Kidney (tissue), 14 donors: ENCODE results near the gene RNF182. TPM values are rescaled to one million over a fixed set of nuclear protein-coding genes. Genes with fewer than 3 reads are reported as not detected.

Experiments
- DNase-seq, 5 donors: peaks; one replicate each; pipeline ENCODE4 v3.0.0-alpha.2; 2013 to 2020
- FAIRE-seq: peaks from 2 replicates; lab custom pipeline; 2012; peaks lifted over from hg19 to GRCh38; lab: Jason Lieb, UNC
- H3K27ac ChIP-seq, 2 donors: one replicate each; pipeline ENCODE4 v1.7.0; 2013; ENCODE audit warnings: low read depth in 2 of 2, low read length in 2 of 2, inconsistent platforms in 1 of 2
- H3K27me3 ChIP-seq: one replicate; pipeline ENCODE4 v1.7.1; 2013; ENCODE audit warnings: low read length, inconsistent platforms; ENCODE audit not compliant: control insufficient read depth, insufficient read depth
- H3K36me3 ChIP-seq, 3 donors: one replicate each; pipeline versions ENCODE4 v1.7.0 to v1.7.1; 2013; ENCODE audit warnings: low read length in 3 of 3, control low read depth in 1 of 3, inconsistent platforms in 1 of 3; ENCODE audit not compliant: insufficient read depth in 3 of 3, control insufficient read depth in 2 of 3
- H3K4me1 ChIP-seq, 3 donors: one replicate each; pipeline versions ENCODE4 v1.7.0 to v1.7.1; 2013; ENCODE audit warnings: low read length in 3 of 3, inconsistent platforms in 1 of 3, low read depth in 1 of 3; ENCODE audit not compliant: control insufficient read depth in 2 of 3, insufficient read depth in 2 of 3
- H3K4me3 ChIP-seq, 3 donors: one replicate each; pipeline versions ENCODE4 v1.7.0 to v1.8.1; 2013; ENCODE audit warnings: low read length in 3 of 3, control low read depth in 1 of 3, inconsistent platforms in 1 of 3
- H3K9ac ChIP-seq, 3 donors: one replicate each; pipeline versions ENCODE4 v1.7.0 to v1.7.1; 2013; ENCODE audit warnings: low read length in 3 of 3, control low read depth in 1 of 3, inconsistent platforms in 1 of 3
- H3K9me3 ChIP-seq, 3 donors: one replicate each; pipeline versions ENCODE4 v1.7.0 to v1.7.1; 2013; ENCODE audit warnings: low read length in 3 of 3, control low read depth in 1 of 3, inconsistent platforms in 1 of 3; ENCODE audit not compliant: control insufficient read depth in 2 of 3, insufficient read depth in 1 of 3
- intact Hi-C: fragments of 100-400 bp; cut with DNase I; formaldehyde crosslinking; loops from one replicate; pipeline ENCODE4 v1.11.1; 2022
- polyA plus RNA-seq: library from polyadenylated mRNA; stranded (reverse); fragments of 350-450 nt; fragmentation: Illumina TruSeq; extraction: RNeasy Lipid Tissue Mini Kit (QIAGEN cat#74804); gene quantifications from one replicate; pipeline ENCODE4 v1.2.3, GENCODE V29; 2014; ENCODE audit warnings: low read depth, low replicate concordance; ENCODE audit not compliant: insufficient read depth
- total RNA-seq: library from RNA; stranded (reverse); fragmentation: NEBNext Ultra II Directional; extraction: Animal tissue kit (Norgen Biotek cat#: 25700); gene quantifications from one replicate; pipeline ENCODE4 v1.2.1, GENCODE V29; 2021
- TF ChIP-seq, protein P1 (sequence below): IDR thresholded peaks from 3 replicates; pipeline ENCODE4 v1.5.1; 2012; ENCODE audit warnings: mild to moderate bottlenecking, moderate library complexity, borderline replicate concordance; ENCODE audit not compliant: insufficient read depth; ENCODE audit errors: extremely low read depth
- donor health status: control.
- donor health status: control.
- donor health status: control.
- donor health status: control.
- donor health status: control.
- donor health status: DM: yes; HTN: yes; CAD: no.
- donor health status: Normal renal cell carcinoma (clear cell type).

Gene RNF182
- total and polyA plus RNA-seq, 2 donors from 2014 or later: 0.90 to 3.9 TPM

GRCh38 chr6:13910443-13910842 lies 14.3 kb upstream of the RNF182 start:
- H3K9ac ChIP-seq: no peak overlapping the region
- H3K27me3 ChIP-seq: no peaks in the 10 kb centered on the region
- no peak overlapping the region for H3K4me3 ChIP-seq
- TF ChIP-seq, protein P1, sequence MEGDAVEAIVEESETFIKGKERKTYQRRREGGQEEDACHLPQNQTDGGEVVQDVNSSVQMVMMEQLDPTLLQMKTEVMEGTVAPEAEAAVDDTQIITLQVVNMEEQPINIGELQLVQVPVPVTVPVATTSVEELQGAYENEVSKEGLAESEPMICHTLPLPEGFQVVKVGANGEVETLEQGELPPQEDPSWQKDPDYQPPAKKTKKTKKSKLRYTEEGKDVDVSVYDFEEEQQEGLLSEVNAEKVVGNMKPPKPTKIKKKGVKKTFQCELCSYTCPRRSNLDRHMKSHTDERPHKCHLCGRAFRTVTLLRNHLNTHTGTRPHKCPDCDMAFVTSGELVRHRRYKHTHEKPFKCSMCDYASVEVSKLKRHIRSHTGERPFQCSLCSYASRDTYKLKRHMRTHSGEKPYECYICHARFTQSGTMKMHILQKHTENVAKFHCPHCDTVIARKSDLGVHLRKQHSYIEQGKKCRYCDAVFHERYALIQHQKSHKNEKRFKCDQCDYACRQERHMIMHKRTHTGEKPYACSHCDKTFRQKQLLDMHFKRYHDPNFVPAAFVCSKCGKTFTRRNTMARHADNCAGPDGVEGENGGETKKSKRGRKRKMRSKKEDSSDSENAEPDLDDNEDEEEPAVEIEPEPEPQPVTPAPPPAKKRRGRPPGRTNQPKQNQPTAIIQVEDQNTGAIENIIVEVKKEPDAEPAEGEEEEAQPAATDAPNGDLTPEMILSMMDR: no peak
- no peaks in the 10 kb centered on the region for H3K9me3 ChIP-seq
- no peak overlapping the region for H3K27ac ChIP-seq
- H3K4me1 ChIP-seq: no peaks in the 10 kb centered on the region
- intact Hi-C loops: loop anchor here (10.0 kb wide), 1 partner anchor 154 kb away; no protein-coding TSS in a partner anchor
- FAIRE-seq: no peak
- H3K36me3 ChIP-seq: no peaks in the 10 kb centered on the region
- no peak for DNase-seq

- Histone ChIP-seq H3K9me3 (no peaks in the 10 kb centered on the region), H3K4me1 (no peaks in the 10 kb centered on the region), H3K27me3 (no peaks in the 10 kb centered on the region), H3K4me3 (no peak overlapping the region), H3K36me3 (no peaks in the 10 kb centered on the region), H3K9ac (no peak overlapping the region), H3K27ac (no peak overlapping the region)
- FAIRE-seq (no peak), DNase-seq (no peak)
- TF ChIP-seq, protein P1: no peak
- intact Hi-C loops: loop anchor here (10.0 kb wide), 1 partner anchor 153 kb away; no protein-coding TSS in a partner anchor
These were observed 13.4 kb upstream of the RNF182 start for GRCh38 chr6:13911337-13911736.

DNA sequence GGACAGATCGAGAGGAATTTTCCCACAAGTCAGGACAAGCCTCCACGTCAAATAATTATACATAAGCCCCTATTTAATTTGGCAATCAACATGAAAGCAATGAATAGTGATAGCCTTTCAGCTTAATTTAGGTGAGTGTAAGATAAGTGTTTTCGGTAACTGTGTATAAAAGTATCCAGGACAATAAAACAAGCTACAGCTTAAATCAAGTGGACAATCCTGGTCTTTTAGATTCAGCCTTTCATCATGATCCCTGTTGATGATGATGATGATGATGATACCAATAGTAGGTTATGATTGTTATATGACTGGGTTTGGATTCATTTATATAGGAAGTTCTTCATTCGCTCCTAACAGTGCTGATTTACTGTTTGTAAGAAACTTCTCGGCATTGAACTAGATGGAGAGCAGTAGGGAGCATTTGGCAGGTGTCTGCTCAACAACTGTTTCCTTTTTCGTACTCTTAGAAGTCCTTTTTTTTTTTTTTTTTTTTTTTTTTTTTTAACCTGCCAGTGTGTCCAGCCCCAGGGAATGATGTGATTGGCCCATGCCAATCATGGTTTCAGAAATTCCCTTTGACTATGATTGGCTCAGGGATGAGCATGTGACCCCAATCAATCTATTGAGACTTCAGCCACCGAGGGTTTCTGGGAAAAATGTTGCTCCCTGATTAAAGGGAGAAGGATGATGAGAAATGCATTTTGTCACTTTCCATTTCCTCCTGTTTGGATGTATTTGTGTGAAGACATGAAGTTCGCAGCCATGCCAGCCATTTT lies 11.3 kb upstream of the RNF182 start:
- no peaks in the 10 kb centered on the region for H3K4me1 ChIP-seq
- TF ChIP-seq, protein P1: no peak
- DNase-seq (no peak), FAIRE-seq (no peak)
- no peak overlapping the region for H3K9ac ChIP-seq
- no peaks in the 10 kb centered on the region for H3K27me3 ChIP-seq
- H3K27ac ChIP-seq: no peak overlapping the region
- H3K36me3 ChIP-seq: no peaks in the 10 kb centered on the region
- intact Hi-C loops: loop anchor here (10.0 kb wide), 1 partner anchor 151 kb away; no protein-coding TSS in a partner anchor
- no peaks in the 10 kb centered on the region for H3K9me3 ChIP-seq
- H3K4me3 ChIP-seq: no peak overlapping the region
